Smooth muscle cell (in vitro differentiated cells): Measurements from ENCODE around the gene FMN1. TPM values are rescaled to one million over a fixed set of nuclear protein-coding genes. Genes with fewer than 3 reads are reported as not detected.

Experiments
- DNase-seq: peaks from one replicate; lab custom pipeline; 2025; ENCODE audit not compliant: unreplicated experiment; lab: John Stamatoyannopoulos, UW
- H2AFZ ChIP-seq: fragments of 200-600 bp; sonication (generic); 2 replicates; pipeline ENCODE4 v1.6.0; 2016; ENCODE audit warnings: antibody characterized with exemption, low read depth, mild to moderate bottlenecking
- H3F3A ChIP-seq: fragments of 200-600 bp; sonication (generic); 2 replicates; pipeline ENCODE4 v1.6.0; 2017; ENCODE audit warnings: antibody characterized with exemption, low read depth
- H3K27ac ChIP-seq: fragments of 200-600 bp; sonication (generic); 2 replicates; pipeline ENCODE4 v1.5.1; 2016; ENCODE audit warnings: low read depth, mild to moderate bottlenecking
- H3K27me3 ChIP-seq: fragments of 200-600 bp; sonication (generic); 2 replicates; pipeline ENCODE4 v1.6.1; 2016; ENCODE audit warnings: low read depth, mild to moderate bottlenecking
- H3K36me3 ChIP-seq: fragments of 200-600 bp; sonication (generic); 2 replicates; pipeline ENCODE4 v1.5.1; 2016; ENCODE audit warnings: low read depth
- H3K4me1 ChIP-seq: fragments of 200-600 bp; sonication (generic); 2 replicates; pipeline ENCODE4 v1.5.1; 2016; ENCODE audit warnings: low read depth
- H3K4me2 ChIP-seq: fragments of 200-600 bp; sonication (generic); 2 replicates; pipeline ENCODE4 v1.6.0; 2016; ENCODE audit warnings: mild to moderate bottlenecking
- H3K4me3 ChIP-seq: fragments of 200-600 bp; sonication (generic); 2 replicates; pipeline ENCODE4 v1.5.1; 2016; ENCODE audit warnings: mild to moderate bottlenecking
- H3K79me2 ChIP-seq: fragments of 200-600 bp; sonication (generic); 2 replicates; pipeline ENCODE4 v1.6.0; 2016; ENCODE audit warnings: low read depth, mild to moderate bottlenecking
- H3K9ac ChIP-seq: fragments of 200-600 bp; sonication (generic); 2 replicates; pipeline ENCODE4 v1.6.0; 2016; ENCODE audit warnings: low read depth
- H3K9me3 ChIP-seq: fragments of 200-600 bp; sonication (generic); replicated peaks from 2 replicates; pipeline ENCODE4 v1.5.1; 2016; ENCODE audit warnings: low read depth
- H4K20me1 ChIP-seq: fragments of 200-600 bp; sonication (generic); 2 replicates; pipeline ENCODE4 v1.6.0; 2016; ENCODE audit warnings: low read depth
- CTCF ChIP-seq: fragments of 200-600 bp; sonication (generic); IDR thresholded peaks from 2 replicates; pipeline ENCODE4 v1.5.1; 2017; ENCODE audit warnings: borderline replicate concordance, mild to moderate bottlenecking, antibody characterized with exemption; ENCODE audit not compliant: insufficient read depth, poor library complexity, severe bottlenecking
- WGBS: methylation state at CpG from one replicate; pipeline ENCODE4 v1.1.7; 2016; ENCODE audit warnings: low lambda C conversion rate; 5-methylcytosine and 5-hydroxymethylcytosine counted together
- polyA plus RNA-seq: library from polyadenylated mRNA; unstranded; fragments of >200 nt; fragmentation: Nextera tagmentation; extraction: Ambion mirVana; gene quantifications from 2 replicates; pipeline ENCODE4 v1.2.1, GENCODE V29; 2016
- total RNA-seq: library from RNA; depleted of rRNA; stranded (reverse); fragments of >200 nt; gene quantifications from 2 replicates; pipeline ENCODE4 v1.2.3, GENCODE V29; 2014

The FMN1 gene
- total RNA-seq (4.0 and 21.1 TPM in 2 replicates), polyA plus RNA-seq (0.08 and 1.2 TPM in 2 replicates)

GRCh38 chr15:33194704-33195670 lies at the start of gene FMN1:
Gene FMN1 (minus strand): TSS chr15:33194714. CDS start chr15:33154914, 39,800 bp downstream.
- H3K4me1 ChIP-seq: peaks cover 13% of the 10 kb centered on the region
- H3K4me3 ChIP-seq: peak within 1 kb of the TSS; percentile 56
- H3K27me3 ChIP-seq: peaks cover 34% of the 10 kb centered on the region
- TF ChIP-seq CTCF: no peak
- peak within 1 kb of the TSS; percentile 22 for H3K27ac ChIP-seq
- peak; percentile 79 for DNase-seq
- WGBS: 7% methylated on average over 44 of the region's 46 CpGs
- H2AFZ ChIP-seq: peak within 1 kb of the TSS; percentile 87
- H3K79me2 ChIP-seq: no peaks in the 10 kb centered on the region
- H3K9ac ChIP-seq: peak within 1 kb of the TSS; percentile 47
- no peaks in the 10 kb centered on the region for H3F3A ChIP-seq
- H4K20me1 ChIP-seq: no peaks in the 10 kb centered on the region
- H3K4me2 ChIP-seq: peak within 1 kb of the TSS; percentile 89
- H3K9me3 ChIP-seq: no peaks in the 10 kb centered on the region
- no peaks in the 10 kb centered on the region for H3K36me3 ChIP-seq

- H2AFZ ChIP-seq: no peak overlapping the region
- H3K9me3 ChIP-seq: no peaks in the 10 kb centered on the region
- H3K4me1 ChIP-seq: peaks cover 20% of the 10 kb centered on the region
- no peaks in the 10 kb centered on the region for H4K20me1 ChIP-seq
- no peak for TF ChIP-seq CTCF
- H3K36me3 ChIP-seq: no peaks in the 10 kb centered on the region
- DNase-seq: no peak
- peaks cover 22% of the 10 kb centered on the region for H3F3A ChIP-seq
- no peak overlapping the region for H3K4me3 ChIP-seq
- peak overlapping the region; percentile 67 for H3K4me2 ChIP-seq
- WGBS: 0% methylated on average over 1 of the region's 1 CpG
- H3K79me2 ChIP-seq: no peaks in the 10 kb centered on the region
- peak overlapping the region; percentile 94 for H3K9ac ChIP-seq
- H3K27me3 ChIP-seq: no peaks in the 10 kb centered on the region
- H3K27ac ChIP-seq: peak overlapping the region; percentile 97
Measured at GRCh38 chr15:33243869-33244268, 49.4 kb upstream of the FMN1 start.

- 100% methylated on average over 2 of the region's 2 CpGs for WGBS
- no peak for DNase-seq
- Histone ChIP-seq H3K4me2 (peak overlapping the region; percentile 67), H3K9ac (peak overlapping the region; percentile 94), H3K4me1 (peaks cover 20% of the 10 kb centered on the region), H3K27me3 (no peaks in the 10 kb centered on the region), H3K9me3 (no peaks in the 10 kb centered on the region), H3K27ac (peak overlapping the region; percentile 97), H3K4me3 (no peak overlapping the region), H3K79me2 (no peaks in the 10 kb centered on the region), H3F3A (peaks cover 22% of the 10 kb centered on the region), H2AFZ (no peak overlapping the region), H3K36me3 (no peaks in the 10 kb centered on the region), H4K20me1 (no peaks in the 10 kb centered on the region)
- no peak for TF ChIP-seq CTCF
Measured at GRCh38 chr15:33243393-33243792, 48.9 kb upstream of the FMN1 start.
